Panc1 (cell line): ENCODE data around the gene ERI2. TPM values are rescaled to one million over a fixed set of nuclear protein-coding genes. Genes with fewer than 3 reads are reported as not detected.

Experiments used
- ATAC-seq: fragments of 200-7000 bp; cut with Tn5 transposase; 2 replicates; pipeline ENCODE4 v1.9.1; 2020; ENCODE audit warnings: mild to moderate bottlenecking, moderate library complexity
- BruUV-seq: library from RNA; stranded (reverse); fragments of 400-500 nt; replicated peaks from 2 replicates; lab custom pipeline; 2021; lab: Mats Ljungman, UMichigan
- CTCF ChIA-PET: fragments of 300-600 bp; sonication (Branson Sonifier 250); formaldehyde crosslinking; loops from one replicate; lab custom pipeline; 2022; ENCODE audit warnings: antibody characterized with exemption; lab: Charles Lee
- POLR2A ChIA-PET: fragments of 300-600 bp; sonication (Branson Sonifier 250); formaldehyde crosslinking; loops from one replicate; lab custom pipeline; 2022; ENCODE audit warnings: antibody characterized with exemption; lab: Charles Lee
- DNase-seq: peaks from one replicate; pipeline ENCODE4 v3.0.0-alpha.2; 2010; ENCODE audit warnings: low read depth, low spot score
- H3K27ac ChIP-seq: 2 replicates; pipeline ENCODE4 v1.5.1; 2011; ENCODE audit warnings: mild to moderate bottlenecking, low read length, inconsistent platforms
- H3K27me3 ChIP-seq: fragments of 200-500 bp; sonication (Bioruptor generic); 2 replicates; pipeline ENCODE4 v1.6.0; 2014; ENCODE audit warnings: low read length, inconsistent platforms; ENCODE audit not compliant: control insufficient read depth, insufficient read depth
- H3K36me3 ChIP-seq: fragments of 200-500 bp; sonication (Bioruptor generic); 2 replicates; pipeline ENCODE4 v1.5.1; 2014; ENCODE audit warnings: inconsistent platforms, mild to moderate bottlenecking, low read length, moderate library complexity; ENCODE audit not compliant: control insufficient read depth, insufficient read depth
- H3K4me1 ChIP-seq: 2 replicates; pipeline ENCODE4 v1.5.1; 2011; ENCODE audit warnings: inconsistent platforms, mild to moderate bottlenecking, low read length, moderate library complexity; ENCODE audit not compliant: control insufficient read depth, insufficient read depth
- H3K4me3 ChIP-seq, 2 experiments: 2 replicates each; pipeline ENCODE4 v1.5.1; 2011 to 2012; ENCODE audit warnings: low read depth in 2 of 2, low read length in 2 of 2, mild to moderate bottlenecking in 2 of 2, inconsistent platforms in 1 of 2, moderate library complexity in 1 of 2
- H3K9me3 ChIP-seq: fragments of 200-500 bp; sonication (Bioruptor generic); 2 replicates; pipeline ENCODE4 v1.5.1; 2014; ENCODE audit warnings: low read depth, mild to moderate bottlenecking, inconsistent platforms, low read length, moderate library complexity; ENCODE audit not compliant: control insufficient read depth, insufficient read depth
- CTCF ChIP-seq: fragments of 450-650 bp; IDR thresholded peaks from 2 replicates; pipeline ENCODE4 v1.5.1; 2017; ENCODE audit warnings: mild to moderate bottlenecking
- POLR2AphosphoS5 ChIP-seq: IDR thresholded peaks from 2 replicates; pipeline ENCODE4 v1.6.1; 2012; ENCODE audit warnings: mild to moderate bottlenecking, low read depth, low read length, moderate library complexity
- REST ChIP-seq, 2 experiments: IDR thresholded peaks; 2 replicates each; pipeline ENCODE4 v1.6.1; 2011 to 2012; ENCODE audit warnings: low read depth in 2 of 2, control low read depth in 1 of 2, low read length in 1 of 2, mild to moderate bottlenecking in 1 of 2, moderate library complexity in 1 of 2; ENCODE audit not compliant: insufficient read depth in 1 of 2
- SIN3A ChIP-seq: IDR thresholded peaks from 2 replicates; pipeline ENCODE4 v1.6.1; 2012; ENCODE audit warnings: low read depth, mild to moderate bottlenecking, low read length, moderate library complexity, borderline replicate concordance; ENCODE audit not compliant: insufficient read depth
- TCF7L2 ChIP-seq: IDR thresholded peaks from 2 replicates; pipeline ENCODE4 v1.6.1; 2011; ENCODE audit warnings: mild to moderate bottlenecking, low read depth, low read length, inconsistent platforms
- in situ Hi-C: cut with HindIII; loops from 2 replicates; pipeline ENCODE4 v1.10.0; 2016; ENCODE audit warnings: low sequenced_read_pairs, low pct_unique_long_range_greater_than_20kb
- intact Hi-C: fragments of 100-400 bp; cut with micrococcal nuclease; formaldehyde crosslinking; loops from one replicate; pipeline ENCODE4 v1.10.0; 2022; ENCODE audit not compliant: unreplicated experiment
- total RNA-seq: library from RNA; stranded (reverse); gene quantifications from one replicate; pipeline ENCODE4 v1.2.1, GENCODE V29; 2021; ENCODE audit not compliant: unreplicated experiment

Gene ERI2
- total RNA-seq, 1 experiment from 2014 or later = 20.4 TPM

- Histone ChIP-seq H3K4me1 (no peaks in the 10 kb centered on the region), H3K27ac (no peak overlapping the region), H3K36me3 (peaks cover 14% of the 10 kb centered on the region), H3K27me3 (no peaks in the 10 kb centered on the region), H3K4me3 (no peak overlapping the region), H3K9me3 (no peaks in the 10 kb centered on the region)
- POLR2A ChIA-PET = no interaction called here
- no TSS peak for BruUV-seq
- in situ Hi-C loops = loop anchor here (10.0 kb wide), 1 partner anchor 150 kb away; no protein-coding TSS in a partner anchor
- CTCF ChIA-PET = no interaction called here
- DNase-seq (no peak), ATAC-seq (no peak)
- TF ChIP-seq SIN3A (no peak), POLR2AphosphoS5 (no peak), CTCF (no peak), REST (IDR thresholded peaks at IDR 0.05; ENCODE audit: insufficient read depth in 1 of 2, low read depth in 2 of 2, low read length in 1 of 2) (no peak), TCF7L2 (no peak)
- intact Hi-C loops = no loop called here
These were observed 38.3 kb upstream of the ERI2 start for GRCh38 chr16:20844588-20844987.

GRCh38 chr16:20844054-20844453, 37.8 kb upstream of the ERI2 start:
- in situ Hi-C loops (loop anchor here (10.0 kb wide), 1 partner anchor 151 kb away; no protein-coding TSS in a partner anchor), intact Hi-C loops (no loop called here)
- TF ChIP-seq TCF7L2 = no peak
- TF ChIP-seq CTCF = no peak
- TF ChIP-seq POLR2AphosphoS5 = no peak
- TF ChIP-seq REST (IDR thresholded peaks at IDR 0.05; ENCODE audit: insufficient read depth in 1 of 2, low read depth in 2 of 2, low read length in 1 of 2) = no peak
- no peak for TF ChIP-seq SIN3A
- no peak for DNase-seq
- ATAC-seq = no peak
- ChIA-PET CTCF (no interaction called here), POLR2A (no interaction called here)
- no peak overlapping the region for H3K27ac ChIP-seq
- no peaks in the 10 kb centered on the region for H3K4me1 ChIP-seq
- no peaks in the 10 kb centered on the region for H3K27me3 ChIP-seq
- H3K4me3 ChIP-seq = no peak overlapping the region
- peaks cover 14% of the 10 kb centered on the region for H3K36me3 ChIP-seq
- no TSS peak for BruUV-seq
- H3K9me3 ChIP-seq = no peaks in the 10 kb centered on the region
